H1 (cell line): ENCODE data around the gene PGAM2. TPM values are rescaled to one million over a fixed set of nuclear protein-coding genes. Genes with fewer than 3 reads are reported as not detected.
A peak's percentile ranks its signal among the peaks of the same experiment; 100 is the strongest.

Experiments used
- CTCF ChIA-PET: fragments of 300-600 bp; sonication (Branson Sonifier 250); formaldehyde crosslinking; loops from one replicate; lab custom pipeline; 2021; ENCODE audit not compliant: partially characterized antibody; lab: Charles Lee
- POLR2A ChIA-PET: fragments of 300-600 bp; sonication (Branson Sonifier 250); formaldehyde crosslinking; loops from one replicate; lab custom pipeline; 2021; ENCODE audit warnings: inconsistent platforms; ENCODE audit not compliant: partially characterized antibody; lab: Charles Lee
- DNase-seq, 2 experiments: peaks; one replicate each; pipeline versions ENCODE4 v3.0.0 to v3.0.0-alpha.2; 2010 to 2022; ENCODE audit warnings: low spot score in 2 of 2, low read depth in 1 of 2, mixed read lengths in 1 of 2
- FAIRE-seq: peaks from 2 replicates; lab custom pipeline; 2011; peaks lifted over from hg19 to GRCh38; lab: Jason Lieb, UNC
- H2AFZ ChIP-seq: 2 replicates; pipeline ENCODE4 v1.8.1; 2012; ENCODE audit warnings: low read length, inconsistent platforms
- H2AK5ac ChIP-seq: 2 replicates; pipeline ENCODE4 v1.6.1; 2013; ENCODE audit warnings: low read depth, low read length
- H2BK120ac ChIP-seq: replicated peaks from 2 replicates; pipeline ENCODE3; 2013; ENCODE audit warnings: low read depth, low read length, inconsistent platforms
- H2BK12ac ChIP-seq: 2 replicates; pipeline ENCODE4 v1.6.1; 2013; ENCODE audit warnings: low read depth, low read length
- H2BK15ac ChIP-seq: 2 replicates; pipeline ENCODE4 v1.6.1; 2013; ENCODE audit warnings: low read length
- H2BK20ac ChIP-seq: 2 replicates; pipeline ENCODE4 v1.6.1; 2013; ENCODE audit warnings: low read length
- H2BK5ac ChIP-seq: 2 replicates; pipeline ENCODE4 v1.6.1; 2013; ENCODE audit warnings: low read depth, low read length
- H3K14ac ChIP-seq: 2 replicates; pipeline ENCODE4 v1.6.1; 2013; ENCODE audit warnings: inconsistent platforms; ENCODE audit not compliant: insufficient read length
- H3K18ac ChIP-seq: 2 replicates; pipeline ENCODE4 v1.6.1; 2013; ENCODE audit warnings: low read length; ENCODE audit errors: extremely low read depth
- H3K23ac ChIP-seq: 2 replicates; pipeline ENCODE4 v1.6.1; 2013; ENCODE audit warnings: inconsistent platforms; ENCODE audit not compliant: insufficient read length
- H3K23me2 ChIP-seq: 2 replicates; pipeline ENCODE4 v1.6.1; 2013; ENCODE audit warnings: low read depth, low read length
- H3K27ac ChIP-seq: 2 replicates; pipeline ENCODE4 v1.6.1; 2011; ENCODE audit warnings: low read depth, low read length, inconsistent platforms
- H3K27me3 ChIP-seq, 4 experiments: replicated peaks in 1 of 4; 1 replicate in 1 of 4; 2 replicates in 3 of 4; pipeline versions ENCODE4 v1.6.1 to v1.8.1; 2011 to 2013; ENCODE audit warnings: low read length in 3 of 4, mild to moderate bottlenecking in 3 of 4, inconsistent platforms in 2 of 4, mixed read lengths in 2 of 4, moderate library complexity in 1 of 4; ENCODE audit not compliant: control insufficient read depth in 3 of 4, insufficient read depth in 3 of 4; ENCODE audit errors: extremely low read depth in 1 of 4
- H3K36me3 ChIP-seq, 4 experiments: 2 replicates each; pipeline versions ENCODE4 v1.6.1 to v1.8.1; 2011 to 2013; ENCODE audit warnings: mild to moderate bottlenecking in 4 of 4, low read length in 3 of 4, moderate library complexity in 2 of 4, control low read depth in 1 of 4, inconsistent platforms in 1 of 4; ENCODE audit not compliant: insufficient read depth in 4 of 4, control insufficient read depth in 2 of 4
- H3K4ac ChIP-seq: replicated peaks from 2 replicates; pipeline ENCODE3; 2013; ENCODE audit warnings: low read length, low read depth, mixed read lengths, inconsistent platforms; ENCODE audit not compliant: insufficient read length
- H3K4me1 ChIP-seq, 4 experiments: replicated peaks in 1 of 4; 1 replicate in 1 of 4; 2 replicates in 3 of 4; pipeline versions ENCODE4 v1.6.1 to v1.8.1; 2011 to 2013; ENCODE audit warnings: low read length in 3 of 4, inconsistent platforms in 2 of 4, mixed read lengths in 1 of 4; ENCODE audit not compliant: insufficient read depth in 4 of 4, control insufficient read depth in 3 of 4
- H3K4me2 ChIP-seq, 2 experiments: 2 replicates each; pipeline versions ENCODE4 v1.6.1 to v1.8.1; 2011 to 2013; ENCODE audit warnings: low read depth in 2 of 2, low read length in 2 of 2, control low read depth in 1 of 2, inconsistent platforms in 1 of 2, mild to moderate bottlenecking in 1 of 2; ENCODE audit not compliant: insufficient read depth in 1 of 2
- H3K4me3 ChIP-seq, 4 experiments: fragments of 200-600, 300-600 bp in 1 of 4; sonication (generic), shearing (Covaris generic), sonication (Bioruptor Twin) in 1 of 4; 2 replicates each; pipeline versions ENCODE4 v1.5.1 to v1.8.1; 2011 to 2016; ENCODE audit warnings: low read length in 4 of 4, low read depth in 3 of 4, control low read depth in 2 of 4, inconsistent platforms in 2 of 4, mild to moderate bottlenecking in 2 of 4, mixed read lengths in 1 of 4, moderate library complexity in 1 of 4; ENCODE audit not compliant: insufficient read depth in 2 of 4; ENCODE audit errors: extremely low read depth in 1 of 4
- H3K56ac ChIP-seq: replicated peaks from 2 replicates; pipeline ENCODE3; 2013; ENCODE audit warnings: low read depth, mild to moderate bottlenecking, mixed read lengths, low read length, inconsistent platforms; ENCODE audit not compliant: insufficient read length
- H3K79me1 ChIP-seq: 2 replicates; pipeline ENCODE4 v1.6.1; 2013; ENCODE audit warnings: low read depth, low read length, control low read depth
- H3K79me2 ChIP-seq, 2 experiments: 2 replicates each; pipeline versions ENCODE4 v1.6.1 to v1.8.1; 2012 to 2013; ENCODE audit warnings: low read length in 2 of 2, mild to moderate bottlenecking in 2 of 2, inconsistent platforms in 1 of 2; ENCODE audit not compliant: insufficient read depth in 2 of 2, control insufficient read depth in 1 of 2
- H3K9ac ChIP-seq, 4 experiments: replicated peaks in 1 of 4; 1 replicate in 1 of 4; 2 replicates in 3 of 4; pipeline versions ENCODE4 v1.6.1 to v1.8.1; 2011 to 2013; ENCODE audit warnings: low read depth in 3 of 4, low read length in 3 of 4, control low read depth in 2 of 4, mild to moderate bottlenecking in 2 of 4, moderate library complexity in 2 of 4, inconsistent platforms in 1 of 4; ENCODE audit errors: extremely low read depth in 1 of 4
- H3K9me3 ChIP-seq, 2 experiments: 2 replicates each; pipeline versions ENCODE4 v1.6.1 to v1.8.1; 2012 to 2013; ENCODE audit warnings: mild to moderate bottlenecking in 2 of 2, moderate library complexity in 2 of 2, control low read depth in 1 of 2, inconsistent platforms in 1 of 2, low read depth in 1 of 2, low read length in 1 of 2, mixed read lengths in 1 of 2; ENCODE audit not compliant: insufficient read depth in 2 of 2
- H4K20me1 ChIP-seq, 2 experiments: replicated peaks in 1 of 2; 2 replicates each; pipeline versions ENCODE3 to v1.8.1; 2011 to 2013; ENCODE audit warnings: inconsistent platforms in 2 of 2, low read length in 2 of 2, mild to moderate bottlenecking in 1 of 2; ENCODE audit not compliant: insufficient read depth in 2 of 2, control insufficient read depth in 1 of 2
- H4K5ac ChIP-seq: 2 replicates; pipeline ENCODE4 v1.6.1; 2013; ENCODE audit warnings: low read length, low read depth, mixed read lengths, inconsistent platforms; ENCODE audit not compliant: insufficient read length
- H4K8ac ChIP-seq: 2 replicates; pipeline ENCODE4 v1.8.0; 2013; ENCODE audit warnings: mild to moderate bottlenecking, moderate library complexity, low read length, inconsistent platforms; ENCODE audit not compliant: insufficient read depth; ENCODE audit errors: extremely low read depth
- H4K91ac ChIP-seq: replicated peaks from 2 replicates; pipeline ENCODE3; 2013; ENCODE audit warnings: low read length, mixed read lengths, inconsistent platforms; ENCODE audit not compliant: insufficient read length
- FOSL1 ChIP-seq: IDR thresholded peaks from 2 replicates; pipeline ENCODE4 v1.6.1; 2011; ENCODE audit warnings: mild to moderate bottlenecking, low read depth, low read length, moderate library complexity; ENCODE audit not compliant: insufficient read depth
- HDAC2 ChIP-seq, 2 experiments: fragments of 300-600 bp in 1 of 2; sonication (generic) in 1 of 2; IDR thresholded peaks; 2 replicates each; pipeline ENCODE4 v1.6.1; 2011 to 2012; ENCODE audit warnings: low read depth in 2 of 2, low read length in 2 of 2, mild to moderate bottlenecking in 2 of 2, moderate library complexity in 2 of 2, borderline replicate concordance in 1 of 2, inconsistent platforms in 1 of 2
- RBBP5 ChIP-seq: IDR thresholded peaks from 2 replicates; pipeline ENCODE4 v1.7.1; 2012; ENCODE audit warnings: low read depth, mild to moderate bottlenecking, inconsistent platforms, low read length, moderate library complexity, borderline replicate concordance
- SP1 ChIP-seq: IDR thresholded peaks from 2 replicates; pipeline ENCODE4 v1.6.1; 2011; ENCODE audit warnings: low read depth, low read length
- SUZ12 ChIP-seq: fragments of 200-600 bp; sonication (generic); IDR thresholded peaks from 2 replicates; pipeline ENCODE4 v1.6.1; 2012; ENCODE audit warnings: mild to moderate bottlenecking, inconsistent platforms, low read length, moderate library complexity, mixed read lengths
- TBP ChIP-seq: IDR thresholded peaks from 2 replicates; pipeline ENCODE4 v1.6.1; 2011; ENCODE audit warnings: low read depth, low read length, improper control_type of control experiment
- YY1 ChIP-seq: IDR thresholded peaks from 2 replicates; pipeline ENCODE4 v1.6.1; 2011; ENCODE audit warnings: low read depth, mild to moderate bottlenecking, low read length
- ZNF274 ChIP-seq: IDR thresholded peaks from 2 replicates; pipeline ENCODE4 v1.7.0; 2012; ENCODE audit warnings: low read length, borderline replicate concordance; ENCODE audit errors: extremely low read depth
- WGBS, 2 experiments: shearing (Covaris generic) in 1 of 2; methylation state at CpG; one replicate each; pipeline versions ENCODE4 v1.1.6 to v1.1.7; 2013 to 2015; ENCODE audit warnings: low lambda C conversion rate in 2 of 2, mixed read lengths in 2 of 2, inconsistent platforms in 1 of 2, low coverage in 1 of 2, missing lambda C conversion rate in 1 of 2; ENCODE audit not compliant: insufficient replicate concordance in 2 of 2, insufficient coverage in 1 of 2, insufficient read length in 1 of 2; ENCODE audit errors: extremely low coverage in 1 of 2, missing lambda C conversion rate in 1 of 2; 5-methylcytosine and 5-hydroxymethylcytosine counted together
- polyA plus RNA-seq, 7 experiments: library from polyadenylated mRNA; depleted of rRNA in 3 of 7; stranded (reverse) in 5 of 7; unstranded in 2 of 7; fragments of >200 nt in 5 of 7; fragments of 200-250 nt in 2 of 7; gene quantifications; 1 replicate in 5 of 7; 2 replicates in 1 of 7; 4 replicates in 1 of 7; pipeline versions ENCODE4 v1.2.1 to v1.2.3, GENCODE V29; 2011 to 2013; ENCODE audit warnings: missing spikeins in 2 of 7, mixed read lengths in 2 of 7
- total RNA-seq: library from RNA; stranded (reverse); fragmentation: NEBNext Ultra II Directional; extraction: Animal tissue kit (Norgen Biotek cat#: 25700); gene quantifications from 2 replicates; pipeline ENCODE4 v1.2.1, GENCODE V29; 2021

PGAM2 gene
- total and polyA plus RNA-seq, 2 of the 8 experiments (the other 6 are each of a cell fraction or from before 2014, with no cell fraction given): 2.1 to 2.9 TPM

GRCh38 chr7:44081266-44081748, 15.9 kb upstream of the PGAM2 start:
- 88% methylated on average over 5 of the region's 9 CpGs; no CpG with 5 or more reads in 1 of the 2 experiments for WGBS, 2 experiments
- FAIRE-seq: no peak

More at GRCh38 chr7:44081266-44081748, 15.9 kb upstream of the PGAM2 start:
- no peak overlapping the region for H2BK20ac ChIP-seq
- H3K79me2 ChIP-seq: no peaks in the 10 kb centered on the region
- ChIA-PET CTCF (interaction anchor here (0.8 to 1.8 kb wide), 8 partner anchors 9 to 133 kb away, joined by 3 to 10 read pairs (median 4); partner anchors contain the start of gene PGAM2), POLR2A (interaction anchor here (0.9 to 1.5 kb wide), 6 partner anchors 9 to 42 kb away, joined by 3 to 9 read pairs (median 3); partner anchors contain the start of genes PGAM2 and POLD2)
- H4K91ac ChIP-seq: no peak overlapping the region
- H4K8ac ChIP-seq: no peak overlapping the region
- DNase-seq: no peak
- H3K79me1 ChIP-seq: no peaks in the 10 kb centered on the region
- no peak overlapping the region for H3K18ac ChIP-seq
- no peak overlapping the region for H2BK5ac ChIP-seq
- no peaks in the 10 kb centered on the region; a peak in 2 of 7 replicates for H3K27me3 ChIP-seq
- H3K14ac ChIP-seq: no peak overlapping the region
- no peak overlapping the region for H3K9ac ChIP-seq
- no peak for TF ChIP-seq RBBP5
- no peak for TF ChIP-seq ZNF274
- 0 out of 2 replicates have a peak, but pooled peaks have one; percentile 43 for TF ChIP-seq YY1
- TF ChIP-seq SP1: no peak
- TF ChIP-seq SUZ12: no peak
- no peak for TF ChIP-seq TBP
- no peak for TF ChIP-seq FOSL1
- TF ChIP-seq HDAC2 (IDR thresholded peaks at IDR 0.05; ENCODE audit: borderline replicate concordance in 1 of 2, low read depth in 2 of 2, low read length in 2 of 2): no peak
- peaks cover 4% of the 10 kb centered on the region; the same call in 1 of the 2 replicates for H3K23me2 ChIP-seq
- peaks cover 10 to 14% (median 11%) of the 10 kb centered on the region in 4 experiments; a peak in 7 of 8 replicates for H3K36me3 ChIP-seq
- H4K20me1 ChIP-seq: peaks cover 0 to 4% of the 10 kb centered on the region in 2 experiments
- H2BK12ac ChIP-seq: no peak overlapping the region
- no peak overlapping the region for H2BK120ac ChIP-seq
- H3K56ac ChIP-seq: no peak overlapping the region
- peak overlapping the region; percentile 24 to 37 for H3K4me2 ChIP-seq
- H3K4ac ChIP-seq: no peak overlapping the region
- no peak overlapping the region for H2BK15ac ChIP-seq
- peak overlapping the region in 2 of 4 experiments; percentile 72 to 90; a peak in 2 of 8 replicates for H3K4me3 ChIP-seq
- no peak overlapping the region for H4K5ac ChIP-seq
- H2AK5ac ChIP-seq: no peak overlapping the region
- H3K27ac ChIP-seq: no peak overlapping the region
- no peaks in the 10 kb centered on the region for H3K9me3 ChIP-seq
- no peaks in the 10 kb centered on the region; a peak in 1 of 7 replicates for H3K4me1 ChIP-seq
- H2AFZ ChIP-seq: no peak overlapping the region
- H3K23ac ChIP-seq: no peak overlapping the region
